AG04449 (cell line): ENCODE results near the gene LBX2.

ENCODE experiments used
- CTCF ChIA-PET: fragments of 350-600 bp; formaldehyde crosslinking; extraction: SDS; loops from one replicate; lab custom pipeline; 2021; ENCODE audit warnings: antibody characterized with exemption; lab: Yijun Ruan, JAX
- POLR2A ChIA-PET: fragments of 400-600, 350-600 bp; formaldehyde crosslinking; extraction: SDS; loops from one replicate; lab custom pipeline; 2020; ENCODE audit warnings: antibody characterized with exemption, inconsistent platforms; lab: Yijun Ruan, JAX
- DNase-seq: peaks from one replicate; pipeline ENCODE4 v3.0.0-alpha.2; 2010; ENCODE audit warnings: low read depth, low spot score
- H3K4me3 ChIP-seq: 2 replicates; pipeline ENCODE4 v1.5.1; 2011; ENCODE audit warnings: low read depth, mild to moderate bottlenecking, control low read depth, low read length
- TF ChIP-seq, protein P1 (sequence below): IDR thresholded peaks from one replicate; pipeline ENCODE4 v1.5.1; 2011; ENCODE audit warnings: mild to moderate bottlenecking, moderate library complexity, low read length, control low read depth, inconsistent platforms; ENCODE audit not compliant: insufficient read depth; ENCODE audit errors: missing control alignments

Gene LBX2

DNA sequence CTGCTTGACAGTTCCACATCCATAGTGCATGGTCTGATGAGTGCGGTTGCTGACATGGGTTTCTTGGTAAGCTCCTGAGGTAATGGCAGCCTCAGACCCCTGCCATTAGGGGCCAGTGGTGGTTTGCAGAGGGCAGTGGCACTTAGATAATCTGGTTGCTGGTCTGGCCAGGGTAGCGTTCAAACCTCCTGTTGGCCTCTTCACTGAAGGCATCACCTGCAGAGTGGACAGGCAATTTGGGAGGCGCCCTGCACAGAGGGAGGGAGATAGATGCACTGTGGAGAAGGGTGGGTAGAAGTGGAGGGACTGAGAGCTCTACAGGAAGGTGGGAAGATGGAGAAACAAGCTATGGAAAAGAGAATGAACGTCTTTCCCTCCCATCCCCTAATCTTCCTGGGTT is 34.1 kb upstream of the LBX2 start:
- TF ChIP-seq, protein P1, sequence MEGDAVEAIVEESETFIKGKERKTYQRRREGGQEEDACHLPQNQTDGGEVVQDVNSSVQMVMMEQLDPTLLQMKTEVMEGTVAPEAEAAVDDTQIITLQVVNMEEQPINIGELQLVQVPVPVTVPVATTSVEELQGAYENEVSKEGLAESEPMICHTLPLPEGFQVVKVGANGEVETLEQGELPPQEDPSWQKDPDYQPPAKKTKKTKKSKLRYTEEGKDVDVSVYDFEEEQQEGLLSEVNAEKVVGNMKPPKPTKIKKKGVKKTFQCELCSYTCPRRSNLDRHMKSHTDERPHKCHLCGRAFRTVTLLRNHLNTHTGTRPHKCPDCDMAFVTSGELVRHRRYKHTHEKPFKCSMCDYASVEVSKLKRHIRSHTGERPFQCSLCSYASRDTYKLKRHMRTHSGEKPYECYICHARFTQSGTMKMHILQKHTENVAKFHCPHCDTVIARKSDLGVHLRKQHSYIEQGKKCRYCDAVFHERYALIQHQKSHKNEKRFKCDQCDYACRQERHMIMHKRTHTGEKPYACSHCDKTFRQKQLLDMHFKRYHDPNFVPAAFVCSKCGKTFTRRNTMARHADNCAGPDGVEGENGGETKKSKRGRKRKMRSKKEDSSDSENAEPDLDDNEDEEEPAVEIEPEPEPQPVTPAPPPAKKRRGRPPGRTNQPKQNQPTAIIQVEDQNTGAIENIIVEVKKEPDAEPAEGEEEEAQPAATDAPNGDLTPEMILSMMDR: no peak
- DNase-seq: no peak
- ChIA-PET POLR2A (interaction anchor here (0.9 to 3.0 kb wide), 2 partner anchors 29 to 72 kb away, joined by 3 to 11 read pairs; no protein-coding TSS in a partner anchor), CTCF (interaction anchor here (0.8 to 8.9 kb wide), 11 partner anchors 10 to 283 kb away, joined by 3 to 137 read pairs (median 5); partner anchors contain the start of genes CCDC142, DOK1, PCGF1 and TTC31)
- no peak overlapping the region for H3K4me3 ChIP-seq

DNA sequence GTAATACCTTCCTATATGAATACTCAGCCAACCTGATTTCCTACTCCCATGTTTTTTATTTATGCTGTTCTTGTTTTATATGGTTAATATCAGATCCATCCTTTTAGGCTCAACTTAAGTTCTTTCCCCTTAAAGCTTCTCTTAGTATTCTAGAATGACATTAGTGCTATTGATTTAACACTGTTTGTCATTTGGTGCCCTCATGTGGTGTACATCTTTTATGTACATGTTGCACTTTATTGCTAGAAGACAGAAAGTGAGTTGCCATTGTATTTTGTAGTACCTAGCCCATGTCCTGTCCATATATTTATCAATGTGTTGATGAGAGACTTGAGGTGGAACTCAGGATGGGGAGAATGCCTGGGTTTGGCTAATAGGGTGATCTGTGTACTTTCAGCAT is 32.8 kb upstream of the LBX2 start:
- DNase-seq: no peak
- CTCF ChIA-PET: interaction anchor here (0.6 to 8.9 kb wide), 32 partner anchors 8 to 282 kb away, joined by 3 to 137 read pairs (median 4); partner anchors contain the start of genes CCDC142, DOK1, MRPL53 and PCGF1
- TF ChIP-seq, protein P1: no peak
- POLR2A ChIA-PET: interaction anchor here (0.7 to 3.0 kb wide), 3 partner anchors 27 to 57 kb away, joined by 3 to 11 read pairs (median 7); no protein-coding TSS in a partner anchor
- H3K4me3 ChIP-seq: no peak overlapping the region

DNA sequence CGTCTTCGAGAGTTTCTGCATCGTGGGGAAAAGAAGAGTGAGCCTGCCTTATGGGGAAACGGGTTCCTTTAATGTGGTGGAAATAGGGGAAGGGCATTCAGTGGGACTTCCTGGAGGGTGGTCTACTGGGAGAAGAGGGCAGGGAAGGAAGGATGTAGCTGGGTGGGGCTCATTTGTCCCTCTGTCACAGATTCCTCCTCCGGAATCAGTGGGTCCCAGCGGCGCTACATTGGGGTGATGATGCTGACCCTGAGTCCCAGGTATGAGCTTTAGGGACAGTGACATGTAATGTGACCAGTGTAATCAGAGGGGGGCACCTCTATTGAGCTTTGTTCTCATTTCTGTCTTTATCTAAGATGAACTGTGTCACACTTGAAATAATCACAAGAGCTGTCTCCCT is 32.3 kb upstream of the LBX2 start:
- CTCF ChIA-PET: interaction anchor here (0.6 to 8.9 kb wide), 31 partner anchors 9 to 282 kb away, joined by 3 to 137 read pairs (median 5); partner anchors contain the start of genes CCDC142, MRPL53, PCGF1 and TTC31
- DNase-seq: no peak
- TF ChIP-seq, protein P1: no peak
- no peak overlapping the region; the same call in 1 of the 2 replicates for H3K4me3 ChIP-seq
- POLR2A ChIA-PET: interaction anchor here (0.7 to 3.0 kb wide), 5 partner anchors 27 to 57 kb away, joined by 3 to 11 read pairs (median 4); no protein-coding TSS in a partner anchor

DNA sequence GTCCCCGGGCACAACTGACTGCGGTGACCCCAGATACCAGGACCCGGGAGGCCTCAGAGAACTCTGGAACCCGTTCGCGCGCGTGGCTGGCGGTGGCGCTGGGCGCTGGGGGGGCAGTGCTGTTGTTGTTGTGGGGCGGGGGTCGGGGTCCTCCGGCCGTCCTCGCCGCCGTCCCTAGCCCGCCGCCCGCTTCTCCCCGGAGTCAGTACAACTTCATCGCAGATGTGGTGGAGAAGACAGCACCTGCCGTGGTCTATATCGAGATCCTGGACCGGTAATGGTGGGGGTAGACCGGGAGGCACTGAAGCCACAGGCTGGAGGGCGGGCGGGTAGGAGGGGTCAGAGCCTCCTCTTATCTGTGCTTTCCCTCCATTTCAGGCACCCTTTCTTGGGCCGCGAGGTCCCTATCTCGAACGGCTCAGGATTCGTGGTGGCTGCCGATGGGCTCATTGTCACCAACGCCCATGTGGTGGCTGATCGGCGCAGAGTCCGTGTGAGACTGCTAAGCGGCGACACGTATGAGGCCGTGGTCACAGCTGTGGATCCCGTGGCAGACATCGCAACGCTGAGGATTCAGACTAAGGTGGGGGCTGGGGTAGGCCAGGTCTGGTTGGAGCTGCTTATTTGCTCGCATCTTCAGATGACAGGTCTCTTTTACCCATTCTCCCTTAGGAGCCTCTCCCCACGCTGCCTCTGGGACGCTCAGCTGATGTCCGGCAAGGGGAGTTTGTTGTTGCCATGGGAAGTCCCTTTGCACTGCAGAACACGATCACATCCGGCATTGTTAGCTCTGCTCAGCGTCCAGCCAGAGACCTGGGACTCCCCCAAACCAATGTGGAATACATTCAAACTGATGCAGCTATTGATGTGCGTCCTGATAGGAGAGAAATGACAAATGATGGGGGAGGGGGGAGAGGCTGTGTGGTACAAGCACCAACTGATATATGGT is 31.1 kb upstream of the LBX2 start:
- CTCF ChIA-PET: interaction anchor here (0.8 to 8.9 kb wide), 10 partner anchors 10 to 199 kb away, joined by 3 to 137 read pairs (median 10); partner anchors contain the start of genes CCDC142, PCGF1 and TTC31
- no peak for DNase-seq
- H3K4me3 ChIP-seq: peak overlapping the region; percentile 80
- POLR2A ChIA-PET: interaction anchor here (0.5 to 3.0 kb wide), 19 partner anchors 8 to 76 kb away, joined by 3 to 11 read pairs (median 4); partner anchors contain the start of genes CCDC142, INO80B, LOXL3 and TTC31
- TF ChIP-seq, protein P1: no peak

DNA sequence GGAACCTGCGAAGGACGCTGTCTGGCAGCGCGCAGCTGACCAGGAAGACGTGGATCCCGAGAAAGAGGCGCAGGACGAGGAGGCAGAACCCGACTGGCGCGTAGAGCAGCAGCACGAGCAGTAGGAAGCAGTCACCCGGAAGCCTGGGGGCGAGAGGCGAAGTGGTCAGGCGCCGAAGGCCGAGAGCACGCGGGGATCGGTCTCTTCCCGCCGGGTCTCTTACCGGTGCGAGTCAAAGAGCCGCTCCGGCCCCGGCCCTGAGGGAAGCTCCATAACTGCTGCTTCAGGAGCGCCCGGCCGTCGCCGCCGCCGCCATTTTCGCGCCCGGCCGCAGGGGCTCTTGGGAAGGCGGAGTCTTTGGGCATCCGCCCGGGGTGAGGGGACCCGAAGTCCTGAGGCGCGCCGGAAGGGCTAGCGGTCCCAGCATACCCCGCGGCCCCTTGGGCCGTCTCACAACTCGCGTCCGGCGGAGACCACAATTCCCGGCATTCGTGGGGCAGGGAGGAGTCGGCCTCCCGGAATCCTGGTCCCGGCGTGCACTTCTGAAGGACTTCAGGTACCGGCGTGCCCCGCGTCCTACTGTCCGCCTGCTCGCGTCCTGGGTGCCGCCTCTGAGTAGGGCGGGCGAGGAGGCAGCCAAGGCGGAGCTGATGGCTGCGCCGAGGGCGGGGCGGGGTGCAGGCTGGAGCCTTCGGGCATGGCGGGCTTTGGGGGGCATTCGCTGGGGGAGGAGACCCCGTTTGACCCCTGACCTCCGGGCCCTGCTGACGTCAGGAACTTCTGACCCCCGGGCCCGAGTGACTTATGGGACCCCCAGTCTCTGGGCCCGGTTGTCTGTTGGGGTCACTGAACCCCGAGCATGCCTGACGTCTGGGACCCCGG is 30.2 kb upstream of the LBX2 start, which contains the start of the genes AUP1 and HTRA2:
TSS of gene AUP1 (minus strand) at position 350 of the 882 bp plus-strand sequence. CDS start at position 273, 77 bp downstream.
TSS of gene HTRA2 (plus strand) at position 577 of the 882 bp plus-strand sequence. CDS start at position 651, 74 bp downstream.
- ChIA-PET CTCF (interaction anchor here (1.2 to 8.9 kb wide), 6 partner anchors 11 to 57 kb away, joined by 4 to 137 read pairs (median 8); partner anchors contain the start of genes CCDC142, PCGF1 and TTC31), POLR2A (interaction anchor here (0.5 to 1.9 kb wide), 15 partner anchors 9 to 149 kb away, joined by 3 to 9 read pairs (median 4); partner anchors contain the start of genes CCDC142, DCTN1, INO80B and LOXL3)
- H3K4me3 ChIP-seq: peak within 1 kb of the TSS; percentile 99
- TF ChIP-seq, protein P1: no peak
- DNase-seq: peak; percentile 93
